SHP77 treated with DMSO at 0.1 percent for 48 hours (cell line): Measurements from ENCODE around the gene TBC1D22A.

ENCODE experiments used
- DNase-seq: peaks from one replicate; lab custom pipeline; 2025; lab: John Stamatoyannopoulos, UW

Gene TBC1D22A

DNA sequence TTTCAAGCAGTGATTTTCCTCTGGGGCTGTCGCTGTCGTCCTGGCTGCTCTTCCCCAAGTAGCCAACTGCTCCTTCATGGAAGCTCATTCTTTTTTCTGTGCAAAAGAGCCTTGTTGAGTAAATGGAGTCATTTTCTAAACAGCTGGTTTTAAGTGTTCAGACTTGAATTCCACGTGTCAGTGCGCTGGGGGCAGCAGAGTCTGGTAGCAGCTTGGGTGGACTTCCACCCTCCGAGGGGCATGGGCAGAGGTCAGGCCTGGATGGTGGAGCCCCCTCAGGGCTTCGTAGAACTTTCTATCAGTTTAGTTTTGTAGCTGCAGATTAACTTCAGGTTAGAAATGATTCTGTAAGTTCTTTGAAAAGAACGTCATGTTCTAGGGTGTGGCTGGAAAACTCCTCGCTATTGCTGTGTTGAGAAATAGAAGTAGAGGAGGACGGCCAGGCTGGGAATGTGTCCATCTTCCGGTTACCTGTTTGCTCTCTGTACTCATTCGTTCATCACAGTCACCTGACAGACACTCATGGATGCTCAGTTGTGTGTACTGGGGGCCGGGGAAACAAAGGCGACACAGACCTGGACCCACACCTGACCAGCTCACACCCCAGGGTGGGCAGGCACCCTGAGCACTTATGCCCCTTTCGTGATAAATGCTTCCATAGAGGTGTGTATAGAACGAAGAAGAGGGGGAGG, 270.7 kb downstream of the TBC1D22A start:
- no peak for DNase-seq

DNA sequence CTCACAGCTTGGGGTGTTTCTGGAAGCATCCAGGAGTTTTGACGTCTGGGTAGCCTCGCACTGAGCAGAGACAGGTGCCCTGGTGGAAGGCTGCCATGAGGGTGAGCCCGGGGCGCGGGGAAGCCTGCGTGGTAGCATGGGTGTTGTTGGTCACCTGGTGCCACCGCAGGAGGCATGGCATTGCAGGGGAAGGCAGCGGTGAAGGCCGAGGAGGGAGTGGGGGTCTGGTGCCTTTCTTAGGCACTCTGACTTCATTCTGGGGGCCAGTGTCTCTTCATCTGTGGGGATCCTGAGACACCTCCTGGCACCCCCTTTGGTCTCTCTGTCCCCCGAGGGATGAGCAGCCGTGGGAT, 271.2 kb downstream of the TBC1D22A start:
- no peak for DNase-seq

- DNase-seq, result no peak
Measured at GRCh38 chr22:47034076-47034808, 271.8 kb downstream of the TBC1D22A start.

DNA sequence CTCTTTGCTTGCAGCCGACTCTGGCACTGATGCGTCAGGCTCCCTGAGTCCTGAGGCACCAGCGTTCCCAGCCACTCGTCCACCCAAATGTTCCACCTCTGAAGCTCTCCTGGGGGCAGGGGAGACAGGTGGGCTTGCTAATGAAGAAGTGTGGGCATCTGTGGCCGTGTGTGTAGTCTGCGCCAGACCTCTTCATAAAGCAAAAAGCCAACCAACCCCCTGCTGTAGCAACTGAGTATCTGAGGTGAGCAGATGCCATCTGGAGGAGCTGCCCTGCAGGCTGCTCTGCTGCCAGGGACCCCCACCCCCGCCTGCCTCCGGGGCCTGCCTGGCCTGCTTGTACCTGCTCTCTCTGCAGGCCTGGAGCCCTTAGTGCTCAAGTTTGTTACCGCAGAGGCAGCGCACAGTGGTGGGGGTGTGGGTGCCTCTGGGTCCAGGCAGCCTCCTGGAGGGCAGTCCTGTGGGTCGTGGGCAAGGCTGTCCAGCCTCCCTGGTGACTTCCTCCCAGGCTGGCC, 272.5 kb downstream of the TBC1D22A start:
- DNase-seq, result no peak

GRCh38 chr22:47035425-47035881, 273.0 kb downstream of the TBC1D22A start:
- DNase-seq, result no peak

- DNase-seq, result no peak
Measured at GRCh38 chr22:47036352-47036751, 273.9 kb downstream of the TBC1D22A start.

GRCh38 chr22:47036936-47037485, 274.6 kb downstream of the TBC1D22A start:
- DNase-seq, result no peak

DNA sequence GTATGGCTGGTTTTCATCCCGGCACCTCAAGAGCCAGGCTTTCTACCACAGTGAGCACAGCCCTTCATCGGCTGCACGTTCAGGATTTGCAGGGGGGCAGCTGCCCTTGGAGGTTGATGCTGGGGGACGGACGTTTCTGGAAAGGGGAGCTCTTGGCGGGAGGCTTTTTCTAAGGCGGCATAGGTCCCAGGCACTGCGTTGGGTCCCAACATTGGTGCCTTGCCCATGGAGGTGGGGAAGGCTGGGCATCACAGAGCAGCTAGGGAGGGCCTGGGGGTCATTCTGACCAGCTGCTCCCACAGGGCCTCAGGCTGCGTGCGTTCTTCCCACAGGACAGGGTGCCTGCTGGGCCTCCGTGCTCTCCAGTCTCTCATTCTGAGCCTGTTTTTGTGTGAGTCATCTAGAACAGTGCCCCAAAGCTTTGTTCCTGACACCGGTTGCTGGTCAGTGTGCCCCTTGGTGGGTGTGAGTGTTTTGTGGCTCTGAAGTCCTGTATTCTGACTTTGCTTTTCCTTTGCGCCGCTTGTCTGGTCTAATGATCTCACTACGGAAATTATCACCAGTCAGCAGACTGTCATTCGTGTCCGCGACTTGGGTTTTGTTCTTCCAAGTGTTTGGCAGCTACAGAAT, 275.9 kb downstream of the TBC1D22A start:
- no peak for DNase-seq

GRCh38 chr22:47039356-47039755, 276.9 kb downstream of the TBC1D22A start:
- DNase-seq, result no peak

DNA sequence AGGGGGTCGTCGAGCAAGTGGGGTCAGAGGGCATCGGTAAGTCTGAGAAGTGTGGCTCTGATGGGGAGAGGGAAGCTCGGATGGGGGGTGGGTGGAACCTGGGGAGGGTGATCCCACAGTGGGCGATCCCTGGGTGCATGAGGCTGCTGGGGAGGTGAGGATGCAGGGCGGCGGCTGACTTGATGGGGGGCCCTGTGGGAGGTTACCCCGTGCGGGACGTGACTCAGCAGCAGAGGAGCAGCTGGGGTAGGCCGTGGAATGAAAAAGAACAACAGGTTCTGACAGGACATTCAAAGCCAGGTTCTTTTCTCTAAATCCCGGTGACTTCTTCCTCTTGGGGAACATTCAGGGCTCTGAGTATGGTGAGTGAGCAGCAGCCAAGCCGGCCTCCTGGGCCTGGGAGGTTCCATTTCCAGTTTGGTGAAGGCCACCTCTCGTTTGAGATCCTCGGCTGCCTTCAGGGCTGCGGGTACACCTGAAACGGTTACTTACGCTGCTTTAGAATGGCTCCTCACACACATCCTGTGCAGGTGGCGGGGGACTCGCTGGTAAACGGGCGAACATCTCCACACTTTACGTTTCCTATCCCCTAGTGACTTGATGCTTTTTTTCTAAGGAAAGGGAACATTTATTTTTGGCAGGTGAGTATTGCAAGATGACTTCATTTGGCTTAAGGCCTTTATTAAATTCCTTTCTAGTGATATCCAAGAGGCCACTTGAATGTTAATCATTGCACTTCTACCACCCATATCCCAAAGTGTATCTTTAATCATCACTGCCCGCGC, 278.2 kb downstream of the TBC1D22A start:
- no peak for DNase-seq

- DNase-seq, result no peak
Measured at GRCh38 chr22:47041271-47042115, 279.0 kb downstream of the TBC1D22A start.

DNA sequence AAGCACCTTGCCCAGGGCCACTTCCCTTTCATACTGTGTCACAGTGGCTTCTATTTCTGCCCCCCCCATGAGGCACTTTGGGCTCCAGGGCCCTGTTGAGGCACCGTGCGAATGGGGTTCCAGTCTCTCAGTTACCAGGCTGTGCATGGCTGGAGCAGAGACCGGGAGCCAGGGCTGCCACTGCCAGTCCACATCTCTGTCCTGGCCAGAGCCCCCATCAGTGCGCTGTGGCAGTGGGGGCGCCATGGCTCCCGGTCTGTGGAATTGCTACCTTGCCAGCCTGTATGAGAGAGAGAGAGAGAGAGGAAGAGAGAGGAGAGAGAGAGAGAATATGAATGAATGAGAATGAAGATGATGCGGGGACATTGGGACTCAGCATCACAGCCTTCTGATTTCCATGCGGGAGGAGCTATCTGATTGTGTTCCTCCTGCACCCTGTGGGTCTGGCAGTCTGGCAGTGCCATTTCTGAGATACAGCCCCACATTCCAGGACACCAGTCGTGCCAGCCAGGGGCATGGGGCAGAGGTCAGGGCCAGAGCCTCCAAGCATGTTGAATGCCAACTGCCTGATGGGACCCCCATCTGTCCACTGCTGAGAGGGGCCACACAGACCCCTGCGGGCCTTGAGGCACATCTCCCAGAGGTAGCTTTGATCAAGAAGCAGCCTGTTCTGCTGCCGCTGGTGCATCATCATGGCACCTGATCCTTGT, 279.8 kb downstream of the TBC1D22A start:
- no peak for DNase-seq

DNA sequence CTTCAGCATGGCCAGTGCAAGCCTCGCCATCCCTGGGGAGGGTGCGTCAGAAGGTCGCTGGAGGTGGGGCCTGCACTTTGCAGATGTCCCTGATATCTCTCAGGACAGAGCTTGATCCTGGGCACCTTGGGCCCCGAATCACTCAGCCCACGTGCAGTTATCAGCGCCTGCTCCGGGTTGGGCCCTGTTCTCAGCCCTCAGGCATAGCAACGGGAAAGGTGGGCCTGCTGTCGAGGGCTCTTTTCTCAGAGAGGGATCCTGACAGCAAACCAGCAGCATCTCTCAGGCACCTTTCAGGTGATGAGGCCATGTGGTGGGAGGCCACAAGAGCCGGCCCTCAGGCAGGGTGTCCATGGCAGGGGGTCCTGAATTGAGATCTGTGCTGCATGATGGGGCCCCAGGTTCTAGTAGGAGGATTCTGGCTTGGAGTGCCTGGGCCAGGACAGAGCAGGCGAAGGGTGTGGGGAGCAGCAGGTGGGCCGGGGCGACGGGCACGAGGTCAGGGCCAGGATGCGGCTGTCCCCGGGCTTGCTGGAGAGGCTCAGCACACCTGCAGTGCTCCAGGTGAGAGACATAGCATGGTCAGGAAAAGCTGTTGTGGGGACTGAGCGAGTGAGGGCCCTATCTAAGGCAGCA, 280.5 kb downstream of the TBC1D22A start:
- no peak for DNase-seq

GRCh38 chr22:47043835-47044721, 281.6 kb downstream of the TBC1D22A start:
- peak; percentile 81 for DNase-seq

GRCh38 chr22:47044722-47045535, 282.5 kb downstream of the TBC1D22A start:
- no peak for DNase-seq

GRCh38 chr22:47045691-47046410, 283.4 kb downstream of the TBC1D22A start:
- DNase-seq, result no peak

- no peak for DNase-seq
Measured at GRCh38 chr22:47046411-47047065, 284.1 kb downstream of the TBC1D22A start.
